HG02678 (cell line): ENCODE measurements around the gene PPP3CA.
"Not testable (repeated sequence)": the region's sequence is repeated elsewhere in the genome, so short reads cannot be mapped to it uniquely, and the experiment has no call there.

ENCODE experiments used
- ATAC-seq: cut with Tn5 transposase; IDR thresholded peaks from one replicate; pipeline ENCODE4 v1.9.1; 2021; ENCODE audit warnings: mild to moderate bottlenecking, moderate library complexity; ENCODE audit not compliant: unreplicated experiment

Gene PPP3CA

GRCh38 chr4:101258883-101259282 lies 88.4 kb downstream of the PPP3CA start:
- ATAC-seq = no peak

GRCh38 chr4:101256222-101256621 lies 91.1 kb downstream of the PPP3CA start:
- no peak for ATAC-seq

- ATAC-seq = no peak
Measured at GRCh38 chr4:101254776-101255175, 92.5 kb downstream of the PPP3CA start.

GRCh38 chr4:101253121-101253520 lies 94.2 kb downstream of the PPP3CA start:
- no peak for ATAC-seq

- ATAC-seq = peak; percentile 74
Measured at GRCh38 chr4:101252721-101253120, 94.6 kb downstream of the PPP3CA start.

GRCh38 chr4:101251261-101251660 lies 96.1 kb downstream of the PPP3CA start:
- no peak for ATAC-seq

GRCh38 chr4:101244349-101244748 lies 103.0 kb downstream of the PPP3CA start:
- ATAC-seq = no peak

GRCh38 chr4:101242441-101242840 lies 104.9 kb downstream of the PPP3CA start:
- no peak for ATAC-seq

- no peak for ATAC-seq
Measured at GRCh38 chr4:101240099-101240498, 107.2 kb downstream of the PPP3CA start.

GRCh38 chr4:101239665-101240064 lies 107.7 kb downstream of the PPP3CA start:
- ATAC-seq = no peak

- no peak for ATAC-seq
Measured at GRCh38 chr4:101238706-101239105, 108.6 kb downstream of the PPP3CA start.

- ATAC-seq = no peak
Measured at GRCh38 chr4:101237773-101238172, 109.6 kb downstream of the PPP3CA start.

- no peak for ATAC-seq
Measured at GRCh38 chr4:101236097-101236496, 111.2 kb downstream of the PPP3CA start.

GRCh38 chr4:101234141-101234540 lies 113.2 kb downstream of the PPP3CA start:
- not testable (repeated sequence) for ATAC-seq

- peak; percentile 57 for ATAC-seq
Measured at GRCh38 chr4:101232074-101232776, 115.1 kb downstream of the PPP3CA start.

GRCh38 chr4:101230801-101231426 lies 116.4 kb downstream of the PPP3CA start:
- no peak for ATAC-seq

GRCh38 chr4:101229116-101229515 lies 118.2 kb downstream of the PPP3CA start:
- ATAC-seq = no peak

- no peak for ATAC-seq
Measured at GRCh38 chr4:101227715-101228114, 119.6 kb downstream of the PPP3CA start.

- ATAC-seq = no peak
Measured at GRCh38 chr4:101224358-101225218, 122.7 kb downstream of the PPP3CA start.

- ATAC-seq = no peak
Measured at GRCh38 chr4:101222156-101222845, 125.0 kb downstream of the PPP3CA start.

GRCh38 chr4:101221294-101221693 lies 126.0 kb downstream of the PPP3CA start:
- no peak for ATAC-seq
